Colonic mucosa (tissue), 4 donors: Measurements from ENCODE around the gene TMEM259. TPM values are rescaled to one million over a fixed set of nuclear protein-coding genes. Genes with fewer than 3 reads are reported as not detected.

Experiments
- DNase-seq: peaks from one replicate; pipeline ENCODE4 v3.0.0-alpha.2; 2020
- H3K27ac ChIP-seq: fragments of 200-600 bp; one replicate; pipeline ENCODE4 v1.8.0; 2021
- H3K27me3 ChIP-seq: fragments of 200-600 bp; one replicate; pipeline ENCODE4 v1.8.0; 2021
- H3K36me3 ChIP-seq: fragments of 200-600 bp; one replicate; pipeline ENCODE4 v1.8.0; 2021
- H3K4me1 ChIP-seq: fragments of 200-600 bp; one replicate; pipeline ENCODE4 v1.8.0; 2021; ENCODE audit warnings: mild to moderate bottlenecking
- H3K4me3 ChIP-seq: fragments of 200-600 bp; one replicate; pipeline ENCODE4 v1.8.0; 2021
- H3K9ac ChIP-seq, 2 donors: one replicate each; pipeline ENCODE4 v1.7.0; 2013; ENCODE audit warnings: control low read depth in 2 of 2, low read depth in 2 of 2, low read length in 2 of 2
- H3K9me3 ChIP-seq: fragments of 200-600 bp; one replicate; pipeline ENCODE4 v1.8.0; 2021
- intact Hi-C: fragments of 100-400 bp; cut with DNase I; formaldehyde crosslinking; loops from one replicate; pipeline ENCODE4 v1.14.1; 2022
- total RNA-seq, 2 donors: library from RNA; stranded (reverse); fragmentation: NEBNext Ultra II Directional in 1 of 2; extraction: Animal tissue kit (Norgen Biotek cat#: 25700) in 1 of 2; gene quantifications; one replicate each; pipeline ENCODE4 v1.2.1, GENCODE V29; 2021
- TF ChIP-seq, protein P1 (sequence below): fragments of 200-600 bp; IDR thresholded peaks from one replicate; pipeline ENCODE4 v1.8.0; 2022; ENCODE audit warnings: antibody characterized with exemption, mild to moderate bottlenecking
- donor health status: healthy.
- donor health status: DM: no; HTN: no; CAD: no.
- donor health status: DM: no; HTN: no; CAD: no.

Gene TMEM259
- total RNA-seq, 2 donors from 2014 or later = 170 to 235 TPM

DNA sequence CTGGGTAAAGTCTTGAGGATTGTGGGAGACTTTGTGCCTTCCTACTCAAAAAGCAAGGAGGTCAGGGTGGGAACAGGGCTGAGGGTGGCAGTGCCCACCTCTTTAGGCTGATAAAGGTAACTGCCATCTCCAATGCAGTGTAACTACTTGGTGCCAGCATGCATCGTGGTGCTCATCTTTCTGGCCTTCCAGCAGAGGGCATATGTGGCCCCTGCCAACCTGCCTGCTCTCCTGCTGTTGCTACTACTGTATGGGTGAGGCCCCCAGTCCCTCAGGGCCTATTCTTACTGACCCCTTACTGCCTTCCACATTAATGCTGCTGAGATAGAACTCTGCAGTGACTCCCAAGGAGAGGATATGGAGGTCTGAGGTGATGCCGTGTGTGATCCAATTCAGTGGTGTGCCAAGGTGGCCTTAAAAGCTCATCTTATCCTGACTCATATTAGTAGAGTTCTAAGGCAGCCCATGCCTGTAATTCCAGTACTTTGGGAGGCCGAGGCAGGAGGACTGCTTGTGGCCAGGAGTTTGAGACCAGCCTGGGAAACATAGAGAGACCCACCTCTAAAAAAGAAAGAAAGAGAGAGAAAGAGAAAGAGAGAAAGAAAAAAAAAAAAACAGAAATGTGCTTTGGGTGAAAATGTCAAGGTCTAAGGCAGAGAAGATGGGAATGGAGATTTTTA, 36.4 kb upstream of the TMEM259 start:
- Histone ChIP-seq H3K9me3 (no peaks in the 10 kb centered on the region), H3K36me3 (no peaks in the 10 kb centered on the region), H3K9ac (no peak overlapping the region), H3K27me3 (no peaks in the 10 kb centered on the region), H3K4me1 (no peaks in the 10 kb centered on the region), H3K4me3 (no peak overlapping the region), H3K27ac (no peak overlapping the region)
- DNase-seq = no peak
- TF ChIP-seq, protein P1, sequence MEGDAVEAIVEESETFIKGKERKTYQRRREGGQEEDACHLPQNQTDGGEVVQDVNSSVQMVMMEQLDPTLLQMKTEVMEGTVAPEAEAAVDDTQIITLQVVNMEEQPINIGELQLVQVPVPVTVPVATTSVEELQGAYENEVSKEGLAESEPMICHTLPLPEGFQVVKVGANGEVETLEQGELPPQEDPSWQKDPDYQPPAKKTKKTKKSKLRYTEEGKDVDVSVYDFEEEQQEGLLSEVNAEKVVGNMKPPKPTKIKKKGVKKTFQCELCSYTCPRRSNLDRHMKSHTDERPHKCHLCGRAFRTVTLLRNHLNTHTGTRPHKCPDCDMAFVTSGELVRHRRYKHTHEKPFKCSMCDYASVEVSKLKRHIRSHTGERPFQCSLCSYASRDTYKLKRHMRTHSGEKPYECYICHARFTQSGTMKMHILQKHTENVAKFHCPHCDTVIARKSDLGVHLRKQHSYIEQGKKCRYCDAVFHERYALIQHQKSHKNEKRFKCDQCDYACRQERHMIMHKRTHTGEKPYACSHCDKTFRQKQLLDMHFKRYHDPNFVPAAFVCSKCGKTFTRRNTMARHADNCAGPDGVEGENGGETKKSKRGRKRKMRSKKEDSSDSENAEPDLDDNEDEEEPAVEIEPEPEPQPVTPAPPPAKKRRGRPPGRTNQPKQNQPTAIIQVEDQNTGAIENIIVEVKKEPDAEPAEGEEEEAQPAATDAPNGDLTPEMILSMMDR = no peak
- intact Hi-C loops = no loop called here

DNA sequence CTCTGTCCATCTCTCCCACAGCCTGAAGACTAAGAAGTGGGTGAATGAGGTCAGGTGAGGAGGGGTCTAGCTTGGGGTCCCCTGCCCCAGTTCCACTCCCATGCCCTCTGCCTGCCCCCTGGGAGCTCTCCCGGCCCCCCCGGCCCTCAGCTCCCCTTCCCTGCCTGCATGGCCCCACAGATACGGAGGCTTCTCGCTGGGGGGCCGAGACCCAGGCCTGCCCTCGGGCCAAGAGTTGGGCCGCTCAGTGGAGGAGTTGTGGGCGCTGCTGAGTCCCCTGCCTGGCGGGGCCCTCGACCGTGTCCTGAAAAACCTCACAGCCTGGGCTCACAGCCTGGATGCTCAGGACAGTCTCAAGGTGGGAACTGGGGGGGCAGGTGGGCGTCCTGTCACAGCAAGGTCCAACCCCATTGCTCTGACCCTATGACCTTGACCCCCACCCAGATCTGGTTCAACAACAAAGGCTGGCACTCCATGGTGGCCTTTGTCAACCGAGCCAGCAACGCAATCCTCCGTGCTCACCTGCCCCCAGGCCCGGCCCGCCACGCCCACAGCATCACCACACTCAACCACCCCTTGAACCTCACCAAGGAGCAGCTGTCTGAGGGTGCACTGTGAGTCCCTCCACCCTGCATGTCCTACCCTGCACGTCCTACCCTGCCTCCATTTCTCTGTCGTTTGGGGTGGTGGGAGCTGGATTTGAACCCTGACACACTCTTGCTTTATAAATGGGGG, 35.1 kb upstream of the TMEM259 start:
- Histone ChIP-seq H3K4me3 (no peak overlapping the region), H3K9ac (no peak overlapping the region), H3K36me3 (no peaks in the 10 kb centered on the region), H3K27me3 (no peaks in the 10 kb centered on the region), H3K27ac (no peak overlapping the region), H3K4me1 (no peaks in the 10 kb centered on the region), H3K9me3 (no peaks in the 10 kb centered on the region)
- TF ChIP-seq, protein P1 = no peak
- DNase-seq = no peak
- intact Hi-C loops = no loop called here

DNA sequence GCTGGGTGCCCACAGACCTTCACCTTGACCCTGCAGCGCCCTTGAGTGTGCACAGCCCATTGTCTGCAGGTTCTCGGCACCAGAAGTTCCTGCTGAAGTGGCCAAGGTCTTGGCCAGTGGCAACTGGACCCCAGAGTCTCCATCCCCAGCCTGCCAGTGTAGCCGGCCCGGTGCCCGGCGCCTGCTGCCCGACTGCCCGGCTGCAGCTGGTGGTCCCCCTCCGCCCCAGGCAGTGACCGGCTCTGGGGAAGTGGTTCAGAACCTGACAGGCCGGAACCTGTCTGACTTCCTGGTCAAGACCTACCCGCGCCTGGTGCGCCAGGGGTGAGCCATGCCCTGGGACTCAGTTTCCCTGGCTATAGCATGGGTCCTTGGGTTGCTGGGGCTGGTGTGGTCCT, 34.1 kb upstream of the TMEM259 start:
- Histone ChIP-seq H3K27me3 (no peaks in the 10 kb centered on the region), H3K4me3 (no peak overlapping the region), H3K4me1 (no peaks in the 10 kb centered on the region), H3K27ac (no peak overlapping the region), H3K36me3 (no peaks in the 10 kb centered on the region), H3K9ac (no peak overlapping the region), H3K9me3 (no peaks in the 10 kb centered on the region)
- TF ChIP-seq, protein P1 = no peak
- DNase-seq = no peak
- intact Hi-C loops = no loop called here

DNA sequence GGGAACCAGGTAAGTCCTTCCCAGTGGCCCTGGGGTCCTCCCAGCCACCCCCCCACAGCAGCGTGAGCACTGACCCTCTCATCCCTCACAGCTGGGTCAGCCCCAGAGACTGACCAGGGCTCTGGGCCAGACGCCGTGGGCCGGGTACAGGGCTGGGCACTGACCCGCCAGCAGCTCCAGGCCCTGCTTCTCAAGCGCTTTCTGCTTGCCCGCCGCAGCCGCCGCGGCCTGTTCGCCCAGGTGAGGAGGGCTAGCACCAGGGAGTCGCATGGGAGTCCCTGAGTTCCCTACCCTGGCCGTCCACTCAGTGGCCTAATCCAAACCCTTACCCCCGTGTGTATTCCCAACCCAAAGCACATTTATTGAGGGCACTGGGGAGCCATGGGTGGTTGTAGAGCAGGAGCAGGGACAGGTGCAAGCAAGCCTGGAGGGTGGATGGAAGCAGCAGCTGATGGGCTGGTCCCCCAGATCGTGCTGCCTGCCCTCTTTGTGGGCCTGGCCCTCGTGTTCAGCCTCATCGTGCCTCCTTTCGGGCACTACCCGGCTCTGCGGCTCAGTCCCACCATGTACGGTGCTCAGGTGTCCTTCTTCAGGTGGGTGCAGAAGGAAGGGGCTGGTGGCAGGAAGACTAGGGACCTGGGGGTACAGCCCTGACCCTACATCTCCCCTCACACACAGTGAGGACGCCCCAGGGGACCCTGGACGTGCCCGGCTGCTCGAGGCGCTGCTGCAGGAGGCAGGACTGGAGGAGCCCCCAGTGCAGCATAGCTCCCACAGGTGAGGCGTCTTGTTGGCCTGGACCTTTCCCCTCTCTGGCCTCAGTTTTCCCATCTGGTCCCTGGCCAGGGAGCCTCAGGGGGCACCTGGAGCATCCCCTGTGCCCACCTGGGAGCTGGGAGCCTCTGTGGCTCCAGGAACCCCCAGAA, 33.4 kb upstream of the TMEM259 start:
- no peak for DNase-seq
- Histone ChIP-seq H3K4me3 (no peak overlapping the region), H3K27ac (no peak overlapping the region), H3K9ac (no peak overlapping the region), H3K9me3 (no peaks in the 10 kb centered on the region), H3K4me1 (no peaks in the 10 kb centered on the region), H3K36me3 (no peaks in the 10 kb centered on the region), H3K27me3 (no peaks in the 10 kb centered on the region)
- intact Hi-C loops = no loop called here
- TF ChIP-seq, protein P1 = no peak
